ENCODE results near the gene ANKRD40.

The ANKRD40 gene

GRCh38 chr17:50721194-50722010 lies 13.7 kb upstream of the ANKRD40 start:
- no peaks in the 10 kb centered on the region for H3K9me2 ChIP-seq (replicated peaks; ENCODE audit: insufficient read depth, low read length)
- H2AFZ ChIP-seq (ENCODE audit: low read length) = no peak overlapping the region
- peak overlapping the region; percentile 91 for H3K4me2 ChIP-seq (ENCODE audit: low read depth, low read length)
- H3K4me1 ChIP-seq (ENCODE audit: low read length) = peaks cover 16% of the 10 kb centered on the region
- H3K27ac ChIP-seq (ENCODE audit: low read length) = peak overlapping the region; percentile 13; the same call in 1 of the 2 replicates
- H3K79me2 ChIP-seq (ENCODE audit: low read length) = peaks cover 71% of the 10 kb centered on the region
- H3F3A ChIP-seq (ENCODE audit: insufficient read depth, low read length) = peaks cover 14% of the 10 kb centered on the region
- no peaks in the 10 kb centered on the region; the same call in 1 of the 2 replicates for H3K36me3 ChIP-seq (replicated peaks; ENCODE audit: insufficient read depth, low read length)
- H3K9ac ChIP-seq (ENCODE audit: low read length) = peak overlapping the region; percentile 95; the same call in 1 of the 2 replicates
- no peaks in the 10 kb centered on the region for H3K27me3 ChIP-seq (replicated peaks; ENCODE audit: insufficient read depth, low read length)
- TF ChIP-seq EZH2phosphoT487 (IDR thresholded peaks at IDR 0.05; ENCODE audit: low read length) (no peak), CTCF (IDR thresholded peaks at IDR 0.05; ENCODE audit: low read length) (no peak), EZH2 (optimal IDR thresholded peaks at IDR 0.05; ENCODE audit: low read depth, low read length) (no peak)
- peaks cover 56% of the 10 kb centered on the region for H4K20me1 ChIP-seq (ENCODE audit: insufficient read depth, low read length)
- peak overlapping the region; percentile 83 for H3K4me3 ChIP-seq (ENCODE audit: low read length)
- H3K9me3 ChIP-seq (replicated peaks; ENCODE audit: insufficient read depth, low read length) = no peaks in the 10 kb centered on the region
- DNase-seq = peak; percentile 26

- Histone ChIP-seq H3K9ac (ENCODE audit: low read length) (peak overlapping the region; percentile 95), H2AFZ (ENCODE audit: low read length) (peak overlapping the region; percentile 55; the same call in 1 of the 2 replicates), H3F3A (ENCODE audit: insufficient read depth, low read length) (peaks cover 14% of the 10 kb centered on the region), H3K4me2 (ENCODE audit: low read depth, low read length) (peak overlapping the region; percentile 91), H3K4me1 (ENCODE audit: low read length) (peaks cover 16% of the 10 kb centered on the region), H4K20me1 (ENCODE audit: insufficient read depth, low read length) (peaks cover 44% of the 10 kb centered on the region), H3K4me3 (ENCODE audit: low read length) (peak overlapping the region; percentile 83), H3K27me3 (replicated peaks; ENCODE audit: insufficient read depth, low read length) (no peaks in the 10 kb centered on the region), H3K9me3 (replicated peaks; ENCODE audit: insufficient read depth, low read length) (no peaks in the 10 kb centered on the region), H3K27ac (ENCODE audit: low read length) (peak overlapping the region; percentile 87), H3K9me2 (replicated peaks; ENCODE audit: insufficient read depth, low read length) (no peaks in the 10 kb centered on the region), H3K79me2 (ENCODE audit: low read length) (peaks cover 58% of the 10 kb centered on the region), H3K36me3 (replicated peaks; ENCODE audit: insufficient read depth, low read length) (no peaks in the 10 kb centered on the region; the same call in 1 of the 2 replicates)
- TF ChIP-seq EZH2phosphoT487 (IDR thresholded peaks at IDR 0.05; ENCODE audit: low read length) (no peak), CTCF (IDR thresholded peaks at IDR 0.05; ENCODE audit: low read length) (no peak), EZH2 (optimal IDR thresholded peaks at IDR 0.05; ENCODE audit: low read depth, low read length) (no peak)
- DNase-seq = no peak
Observed at GRCh38 chr17:50719924-50720794, 12.4 kb upstream of the ANKRD40 start.

GRCh38 chr17:50719144-50719923 lies 11.6 kb upstream of the ANKRD40 start, which contains the start of gene LUC7L3:
Gene LUC7L3, plus strand, starts transcription at chr17:50719603. Its CDS starts 130 bp downstream, at chr17:50719733.
- no peaks in the 10 kb centered on the region for H3K9me2 ChIP-seq (replicated peaks; ENCODE audit: insufficient read depth, low read length)
- TF ChIP-seq EZH2phosphoT487 (IDR thresholded peaks at IDR 0.05; ENCODE audit: low read length) (no peak), CTCF (IDR thresholded peaks at IDR 0.05; ENCODE audit: low read length) (no peak), EZH2 (optimal IDR thresholded peaks at IDR 0.05; ENCODE audit: low read depth, low read length) (no peak)
- DNase-seq = peak; percentile 95
- H3K27me3 ChIP-seq (replicated peaks; ENCODE audit: insufficient read depth, low read length) = no peaks in the 10 kb centered on the region
- peaks cover 16% of the 10 kb centered on the region for H3K4me1 ChIP-seq (ENCODE audit: low read length)
- peak within 1 kb of the TSS; percentile 68 for H2AFZ ChIP-seq (ENCODE audit: low read length)
- H3K4me2 ChIP-seq (ENCODE audit: low read depth, low read length) = peak within 1 kb of the TSS; percentile 91
- peaks cover 50% of the 10 kb centered on the region for H3K79me2 ChIP-seq (ENCODE audit: low read length)
- no peaks in the 10 kb centered on the region for H3K9me3 ChIP-seq (replicated peaks; ENCODE audit: insufficient read depth, low read length)
- peaks cover 37% of the 10 kb centered on the region for H4K20me1 ChIP-seq (ENCODE audit: insufficient read depth, low read length)
- peak within 1 kb of the TSS; percentile 87 for H3K27ac ChIP-seq (ENCODE audit: low read length)
- H3K9ac ChIP-seq (ENCODE audit: low read length) = peak within 1 kb of the TSS; percentile 95
- no peaks in the 10 kb centered on the region; the same call in 1 of the 2 replicates for H3K36me3 ChIP-seq (replicated peaks; ENCODE audit: insufficient read depth, low read length)
- peak within 1 kb of the TSS; percentile 83 for H3K4me3 ChIP-seq (ENCODE audit: low read length)
- H3F3A ChIP-seq (ENCODE audit: insufficient read depth, low read length) = peaks cover 14% of the 10 kb centered on the region

Measured in MM.1S (cell line).